H9 (cell line): Measurements from ENCODE around the gene PHLDB1. TPM values are rescaled to one million over a fixed set of nuclear protein-coding genes. Genes with fewer than 3 reads are reported as not detected.
A peak's percentile ranks its signal among the peaks of the same experiment; 100 is the strongest.
"Not testable (repeated sequence)": the region's sequence is repeated elsewhere in the genome, so short reads cannot be mapped to it uniquely, and the experiment has no call there.

Source experiments
- DNase-seq: peaks from one replicate; pipeline ENCODE4 v3.0.0-alpha.2; 2017
- H2AFZ ChIP-seq: one replicate; pipeline ENCODE4 v1.6.1; 2013; ENCODE audit warnings: mild to moderate bottlenecking, low read length, control low read depth, moderate library complexity
- H2AK5ac ChIP-seq: 2 replicates; pipeline ENCODE4 v1.6.1; 2013; ENCODE audit warnings: low read length, control low read depth, mixed read lengths; ENCODE audit not compliant: insufficient read length
- H2BK120ac ChIP-seq: one replicate; pipeline ENCODE4 v1.6.1; 2013; ENCODE audit warnings: low read depth, mild to moderate bottlenecking, low read length, control low read depth, inconsistent platforms; ENCODE audit not compliant: poor library complexity, severe bottlenecking
- H2BK12ac ChIP-seq: 2 replicates; pipeline ENCODE4 v1.6.1; 2013; ENCODE audit warnings: low read length, control low read depth, mixed read lengths, low read depth; ENCODE audit not compliant: insufficient read length
- H2BK15ac ChIP-seq: 2 replicates; pipeline ENCODE4 v1.6.1; 2013; ENCODE audit warnings: low read depth, low read length, control low read depth
- H2BK20ac ChIP-seq: one replicate; pipeline ENCODE4 v1.6.1; 2013; ENCODE audit warnings: low read depth, mild to moderate bottlenecking, low read length, control low read depth, inconsistent platforms; ENCODE audit not compliant: poor library complexity, severe bottlenecking
- H2BK5ac ChIP-seq: 2 replicates; pipeline ENCODE4 v1.6.1; 2013; ENCODE audit warnings: low read length, control low read depth, mixed read lengths; ENCODE audit not compliant: insufficient read length
- H3K14ac ChIP-seq: 2 replicates; pipeline ENCODE4 v1.6.1; 2013; ENCODE audit warnings: low read length, control low read depth; ENCODE audit not compliant: insufficient read depth
- H3K18ac ChIP-seq: 2 replicates; pipeline ENCODE4 v1.6.1; 2013; ENCODE audit warnings: low read depth, mild to moderate bottlenecking, mixed read lengths, low read length, control low read depth; ENCODE audit not compliant: insufficient read length
- H3K23ac ChIP-seq: 2 replicates; pipeline ENCODE4 v1.6.1; 2013; ENCODE audit warnings: low read length, control low read depth, mixed read lengths, low read depth; ENCODE audit not compliant: insufficient read length
- H3K23me2 ChIP-seq: 2 replicates; pipeline ENCODE4 v1.6.1; 2013; ENCODE audit warnings: low read depth, mild to moderate bottlenecking, mixed read lengths, low read length, control low read depth; ENCODE audit not compliant: insufficient read length, poor library complexity, severe bottlenecking
- H3K27ac ChIP-seq: 2 replicates; pipeline ENCODE4 v1.5.1; 2013; ENCODE audit warnings: low read length, control low read depth, mixed read lengths, low read depth; ENCODE audit not compliant: insufficient read length
- H3K27me3 ChIP-seq: 2 replicates; pipeline ENCODE4 v1.6.1; 2013; ENCODE audit warnings: low read length, control low read depth, inconsistent platforms; ENCODE audit not compliant: insufficient read depth
- H3K4ac ChIP-seq: 2 replicates; pipeline ENCODE4 v1.6.1; 2013; ENCODE audit warnings: low read depth, mild to moderate bottlenecking, control low read depth, inconsistent platforms, low read length, moderate library complexity
- H3K4me1 ChIP-seq: 2 replicates; pipeline ENCODE4 v1.6.1; 2013; ENCODE audit warnings: low read length, control low read depth, inconsistent platforms; ENCODE audit not compliant: insufficient read depth
- H3K4me2 ChIP-seq: 2 replicates; pipeline ENCODE4 v1.6.1; 2013; ENCODE audit warnings: low read length, control low read depth, mixed read lengths; ENCODE audit not compliant: insufficient read length, insufficient read depth
- H3K56ac ChIP-seq: 2 replicates; pipeline ENCODE4 v1.6.1; 2013; ENCODE audit warnings: low read depth, mild to moderate bottlenecking, mixed read lengths, low read length, control low read depth; ENCODE audit not compliant: insufficient read length
- H3K79me1 ChIP-seq: 2 replicates; pipeline ENCODE4 v1.6.1; 2013; ENCODE audit warnings: low read depth, mild to moderate bottlenecking, moderate library complexity, low read length, control low read depth, inconsistent platforms; ENCODE audit not compliant: insufficient read depth, poor library complexity, severe bottlenecking
- H3K79me2 ChIP-seq: 2 replicates; pipeline ENCODE4 v1.6.1; 2013; ENCODE audit warnings: low read length, control low read depth, inconsistent platforms; ENCODE audit not compliant: insufficient read depth
- H3K9ac ChIP-seq: 2 replicates; pipeline ENCODE4 v1.6.1; 2013; ENCODE audit warnings: low read length, control low read depth, mixed read lengths; ENCODE audit not compliant: insufficient read length; ENCODE audit errors: extremely low read depth
- H3K9me3 ChIP-seq: one replicate; pipeline ENCODE4 v1.6.1; 2013; ENCODE audit warnings: low read depth, low read length, inconsistent platforms; ENCODE audit not compliant: control insufficient read depth
- H3T11ph ChIP-seq: one replicate; pipeline ENCODE4 v1.6.1; 2013; ENCODE audit warnings: mild to moderate bottlenecking, low read length, control low read depth, inconsistent platforms
- H4K20me1 ChIP-seq: one replicate; pipeline ENCODE4 v1.6.1; 2013; ENCODE audit not compliant: control insufficient read depth, insufficient read length, insufficient read depth
- H4K5ac ChIP-seq: 2 replicates; pipeline ENCODE4 v1.6.1; 2013; ENCODE audit warnings: low read depth, mild to moderate bottlenecking, mixed read lengths, low read length, control low read depth; ENCODE audit not compliant: insufficient read length
- H4K8ac ChIP-seq: replicated peaks from 2 replicates; pipeline ENCODE4 v1.6.1; 2013; ENCODE audit warnings: low read length, control low read depth, mixed read lengths, low read depth; ENCODE audit not compliant: insufficient read length
- H4K91ac ChIP-seq: 2 replicates; pipeline ENCODE4 v1.6.1; 2013; ENCODE audit warnings: low read depth, mild to moderate bottlenecking, moderate library complexity, mixed read lengths, low read length, control low read depth; ENCODE audit not compliant: insufficient read length
- H3K27ac Mint-ChIP-seq, 3 experiments: 2 replicates in 2 of 3; 3 replicates in 1 of 3; pipeline ENCODE4 v1.8.0; 2020 to 2021; ENCODE audit warnings: mixed read lengths in 3 of 3, mild to moderate bottlenecking in 1 of 3, moderate library complexity in 1 of 3
- H3K27me3 Mint-ChIP-seq: 2 replicates; pipeline ENCODE4 v1.8.0; 2021; ENCODE audit warnings: low read depth, mild to moderate bottlenecking, moderate library complexity, mixed read lengths
- H3K36me3 Mint-ChIP-seq, 3 experiments: 2 replicates in 2 of 3; 3 replicates in 1 of 3; pipeline ENCODE4 v1.8.0; 2020 to 2021; ENCODE audit warnings: low read depth in 3 of 3, mixed read lengths in 3 of 3; ENCODE audit not compliant: insufficient read depth in 1 of 3
- H3K4me1 Mint-ChIP-seq, 2 experiments: 2 replicates each; pipeline ENCODE4 v1.8.0; 2020; ENCODE audit warnings: mixed read lengths in 2 of 2
- H3K4me3 Mint-ChIP-seq, 2 experiments: 2 replicates in 1 of 2; 3 replicates in 1 of 2; pipeline ENCODE4 v1.8.0; 2020 to 2021; ENCODE audit warnings: mild to moderate bottlenecking in 2 of 2, mixed read lengths in 2 of 2, moderate library complexity in 1 of 2
- H3K9me3 Mint-ChIP-seq, 2 experiments: 2 replicates in 1 of 2; 3 replicates in 1 of 2; pipeline ENCODE4 v1.8.0; 2020; ENCODE audit warnings: mild to moderate bottlenecking in 2 of 2, mixed read lengths in 2 of 2, moderate library complexity in 1 of 2
- CTCF ChIP-seq: fragments of 200-600 bp; sonication (generic); conservative IDR thresholded peaks from 3 replicates; pipeline ENCODE4 v1.8.0; 2021; ENCODE audit warnings: antibody characterized with exemption, mild to moderate bottlenecking
- WGBS: extraction: QIAGEN DNeasy Blood & Tissue Kit; methylation state at CpG from one replicate; pipeline ENCODE4 v1.1.7; 2013; ENCODE audit warnings: missing lambda C conversion rate, low lambda C conversion rate, mixed read lengths; ENCODE audit not compliant: insufficient read length; ENCODE audit errors: extremely low coverage; 5-methylcytosine and 5-hydroxymethylcytosine counted together
- total RNA-seq: library from RNA; stranded (reverse); gene quantifications from 2 replicates; pipeline ENCODE4 v1.2.1, GENCODE V29; 2021

The PHLDB1 gene
- total RNA-seq, 1 experiment from 2014 or later: 56.0 TPM

- Histone ChIP-seq H3K9ac (no peak overlapping the region), H3K27ac (no peak overlapping the region), H3K27me3 (no peaks in the 10 kb centered on the region), H3K23ac (no peak overlapping the region), H2BK12ac (no peak overlapping the region), H2AK5ac (no peak overlapping the region), H4K5ac (no peak overlapping the region), H2BK20ac (no peak overlapping the region), H3K4ac (no peak overlapping the region), H3K9me3 (no peaks in the 10 kb centered on the region), H2BK15ac (no peak overlapping the region), H3K4me2 (no peak overlapping the region), H4K91ac (no peak overlapping the region), H2BK5ac (no peak overlapping the region), H3K18ac (no peak overlapping the region), H4K8ac (no peak overlapping the region), H3K79me2 (peaks cover 19% of the 10 kb centered on the region; the same call in 1 of the 2 replicates), H3K23me2 (peaks cover 7% of the 10 kb centered on the region), H3K79me1 (peaks cover 8% of the 10 kb centered on the region), H2BK120ac (no peak overlapping the region), H4K20me1 (no peaks in the 10 kb centered on the region), H2AFZ (no peak overlapping the region), H3T11ph (no peak overlapping the region), H3K56ac (no peak overlapping the region), H3K4me1 (no peaks in the 10 kb centered on the region), H3K14ac (no peak overlapping the region)
- peaks cover 13 to 20% of the 10 kb centered on the region in 2 experiments for H3K4me1 Mint-ChIP-seq
- no peak overlapping the region for H3K27ac Mint-ChIP-seq
- peaks cover 0 to 3% (median 0%) of the 10 kb centered on the region in 3 experiments; a peak in 1 of 7 replicates for H3K36me3 Mint-ChIP-seq
- H3K4me3 Mint-ChIP-seq: no peak overlapping the region
- no CpG with 5 or more reads among the region's 1 CpG for WGBS
- no peak for TF ChIP-seq CTCF
- peaks cover 2% of the 10 kb centered on the region for H3K27me3 Mint-ChIP-seq
- DNase-seq: no peak
- H3K9me3 Mint-ChIP-seq: no peaks in the 10 kb centered on the region; a peak in 2 of 5 replicates
Observed at GRCh38 chr11:118570787-118571186, 36.6 kb upstream of the PHLDB1 start.

- H3K27me3 Mint-ChIP-seq, H2AK5ac ChIP-seq, H3K27ac ChIP-seq, H2AFZ ChIP-seq, H4K5ac ChIP-seq, H2BK15ac ChIP-seq, H2BK20ac ChIP-seq, H3K18ac ChIP-seq, H3K56ac ChIP-seq, H3K79me1 ChIP-seq, H3K9me3 Mint-ChIP-seq, H4K8ac ChIP-seq, H4K91ac ChIP-seq, H3K23me2 ChIP-seq, H3K4me1 ChIP-seq, H3K23ac ChIP-seq, H3K9me3 ChIP-seq, H3T11ph ChIP-seq, H2BK12ac ChIP-seq, H3K4ac ChIP-seq, H4K20me1 ChIP-seq, H3K14ac ChIP-seq, H2BK120ac ChIP-seq, H2BK5ac ChIP-seq, H3K9ac ChIP-seq, H3K27me3 ChIP-seq, H3K36me3 Mint-ChIP-seq: not testable (repeated sequence)
- H3K27ac Mint-ChIP-seq: peak overlapping the region in 1 of 3 experiments; percentile 85; a peak in 3 of 7 replicates
- DNase-seq: peak; percentile 31
- Histone ChIP-seq H3K79me2 (peaks cover 19% of the 10 kb centered on the region; the same call in 1 of the 2 replicates), H3K4me2 (peak overlapping the region; percentile 99)
- H3K4me1 Mint-ChIP-seq: peaks cover 16 to 20% of the 10 kb centered on the region in 2 experiments
- peak overlapping the region; percentile 86 to 95 for H3K4me3 Mint-ChIP-seq
- no CpG with 5 or more reads among the region's 15 CpGs for WGBS
Observed at GRCh38 chr11:118571701-118572060, 35.7 kb upstream of the PHLDB1 start.
